A549 (cell line): ENCODE data around the gene EP400. TPM values are rescaled to one million over a fixed set of nuclear protein-coding genes. Genes with fewer than 3 reads are reported as not detected.

Source experiments
- ATAC-seq, 2 experiments: fragments of 200-7000 bp in 1 of 2; fragments of >200 bp in 1 of 2; cut with Nextera tagmentation in 1 of 2; cut with Tn5 transposase in 1 of 2; 3 replicates each; pipeline versions ENCODE4 v1.8.0 to v1.9.1; 2018 to 2020; ENCODE audit warnings: mild to moderate bottlenecking in 1 of 2, moderate library complexity in 1 of 2
- CTCF ChIA-PET: fragments of 300-600 bp; sonication (Branson Sonifier 250); formaldehyde crosslinking; extraction: SDS; loops from one replicate; lab custom pipeline; 2021; ENCODE audit warnings: antibody characterized with exemption, inconsistent platforms; lab: Yijun Ruan, JAX
- POLR2A ChIA-PET: fragments of 350-600 bp; formaldehyde crosslinking; extraction: SDS; loops from one replicate; lab custom pipeline; 2021; ENCODE audit warnings: antibody characterized with exemption, inconsistent platforms; lab: Yijun Ruan, JAX
- DNase-seq, 2 experiments: peaks; one replicate each; pipeline versions ENCODE4 v3.0.0 to v3.0.0-alpha.2; 2011 to 2016; ENCODE audit warnings: low read depth in 1 of 2, low spot score in 1 of 2
- FAIRE-seq: peaks from 2 replicates; lab custom pipeline; 2011; peaks lifted over from hg19 to GRCh38; lab: Jason Lieb, UNC
- H3K27ac ChIP-seq, 2 experiments: fragments of >200 bp; sonication (Bioruptor Twin); formaldehyde crosslinking; 3 replicates each; pipeline ENCODE4 v1.5.1; 2016 to 2017
- H3K4me1 ChIP-seq: fragments of >200 bp; sonication (Bioruptor Twin); formaldehyde crosslinking; 3 replicates; pipeline ENCODE4 v1.6.1; 2016
- H3K4me2 ChIP-seq: fragments of >200 bp; sonication (Bioruptor Twin); formaldehyde crosslinking; 3 replicates; pipeline ENCODE4 v1.6.1; 2016
- H3K4me3 ChIP-seq: fragments of >200 bp; sonication (Bioruptor Twin); formaldehyde crosslinking; 3 replicates; pipeline ENCODE4 v1.5.1; 2016
- H3K9me3 ChIP-seq: fragments of >200 bp; sonication (Bioruptor Twin); formaldehyde crosslinking; 3 replicates; pipeline ENCODE4 v1.6.1; 2016
- CBX8 ChIP-seq: fragments of 200-600 bp; sonication (generic); IDR thresholded peaks from 2 replicates; pipeline ENCODE4 v1.6.1; 2016
- CEBPB ChIP-seq, 2 experiments: fragments of >200 bp in 1 of 2; sonication (Bioruptor Twin) in 1 of 2; formaldehyde crosslinking in 1 of 2; IDR thresholded peaks; 2 replicates each; pipeline ENCODE4 v1.6.1; 2012 to 2016
- CHD2 ChIP-seq: fragments of 150-350 bp; IDR thresholded peaks from 2 replicates; pipeline ENCODE4 v1.6.1; 2014; ENCODE audit warnings: low read length; ENCODE audit not compliant: partially characterized antibody
- FOSL2 ChIP-seq, 2 experiments: fragments of 450-650 bp in 1 of 2; fragments of >200 bp in 1 of 2; sonication (Bioruptor Twin) in 1 of 2; formaldehyde crosslinking; IDR thresholded peaks; 2 replicates each; pipeline versions ENCODE4 v1.5.0 to v1.6.1; 2016 to 2020; ENCODE audit warnings: mild to moderate bottlenecking in 1 of 2, moderate library complexity in 1 of 2
- GATA3 ChIP-seq: IDR thresholded peaks from 2 replicates; pipeline ENCODE4 v1.6.1; 2012; ENCODE audit warnings: borderline replicate concordance
- HDAC2 ChIP-seq: fragments of 200-600 bp; sonication (generic); IDR thresholded peaks from 2 replicates; pipeline ENCODE4 v1.6.1; 2016
- POLR2AphosphoS2 ChIP-seq: conservative IDR thresholded peaks from 2 replicates; pipeline ENCODE4 v1.6.1; 2012; ENCODE audit warnings: low read length, improper control_type of control experiment, inconsistent platforms
- RNF2 ChIP-seq: fragments of 200-600 bp; sonication (generic); IDR thresholded peaks from 2 replicates; pipeline ENCODE4 v1.6.1; 2016; ENCODE audit warnings: low read depth, mild to moderate bottlenecking, antibody characterized with exemption, moderate library complexity, borderline replicate concordance
- SMC3 ChIP-seq: fragments of >200 bp; sonication (Bioruptor Twin); formaldehyde crosslinking; IDR thresholded peaks from 3 replicates; pipeline ENCODE4 v1.6.1; 2018; ENCODE audit warnings: inconsistent platforms
- ZC3H11A ChIP-seq: fragments of 450-650 bp; IDR thresholded peaks from 2 replicates; pipeline ENCODE4 v1.6.1; 2014; ENCODE audit warnings: antibody characterized with exemption, mild to moderate bottlenecking
- ZFP36 ChIP-seq: fragments of 450-650 bp; IDR thresholded peaks from 2 replicates; pipeline ENCODE4 v1.6.1; 2014; ENCODE audit warnings: borderline replicate concordance; ENCODE audit not compliant: partially characterized antibody
- WGBS: methylation state at CpG from one replicate; pipeline ENCODE4 v1.1.6; 2017; ENCODE audit errors: missing lambda C conversion rate; 5-methylcytosine and 5-hydroxymethylcytosine counted together
- polyA plus RNA-seq, 4 experiments: library from polyadenylated mRNA; depleted of rRNA in 3 of 4; stranded (reverse); fragments of >200 nt; fragmentation: RNase III in 1 of 4; extraction: RNeasy Plus Mini Kit Qiagen cat#74134 plus additional on column Dnase treatment in 1 of 4; gene quantifications; 2 replicates in 3 of 4; 3 replicates in 1 of 4; pipeline ENCODE4 v1.2.3, GENCODE V29; 2011 to 2017
- TF ChIP-seq, protein P1 (sequence below): fragments of >200 bp; sonication (Bioruptor Twin); formaldehyde crosslinking; IDR thresholded peaks from 3 replicates; pipeline ENCODE4 v1.5.1; 2016
- TF ChIP-seq, protein P2 (sequence below): IDR thresholded peaks from 2 replicates; pipeline ENCODE4 v1.6.1; 2012
- TF ChIP-seq, protein P3 (sequence below): fragments of >200 bp; sonication (Bioruptor Twin); formaldehyde crosslinking; IDR thresholded peaks from 2 replicates; pipeline ENCODE4 v1.6.1; 2016

Gene EP400
- polyA plus RNA-seq, 2 of the 4 experiments (the other 2 are of a cell fraction) = 9.7 to 15.2 TPM

DNA sequence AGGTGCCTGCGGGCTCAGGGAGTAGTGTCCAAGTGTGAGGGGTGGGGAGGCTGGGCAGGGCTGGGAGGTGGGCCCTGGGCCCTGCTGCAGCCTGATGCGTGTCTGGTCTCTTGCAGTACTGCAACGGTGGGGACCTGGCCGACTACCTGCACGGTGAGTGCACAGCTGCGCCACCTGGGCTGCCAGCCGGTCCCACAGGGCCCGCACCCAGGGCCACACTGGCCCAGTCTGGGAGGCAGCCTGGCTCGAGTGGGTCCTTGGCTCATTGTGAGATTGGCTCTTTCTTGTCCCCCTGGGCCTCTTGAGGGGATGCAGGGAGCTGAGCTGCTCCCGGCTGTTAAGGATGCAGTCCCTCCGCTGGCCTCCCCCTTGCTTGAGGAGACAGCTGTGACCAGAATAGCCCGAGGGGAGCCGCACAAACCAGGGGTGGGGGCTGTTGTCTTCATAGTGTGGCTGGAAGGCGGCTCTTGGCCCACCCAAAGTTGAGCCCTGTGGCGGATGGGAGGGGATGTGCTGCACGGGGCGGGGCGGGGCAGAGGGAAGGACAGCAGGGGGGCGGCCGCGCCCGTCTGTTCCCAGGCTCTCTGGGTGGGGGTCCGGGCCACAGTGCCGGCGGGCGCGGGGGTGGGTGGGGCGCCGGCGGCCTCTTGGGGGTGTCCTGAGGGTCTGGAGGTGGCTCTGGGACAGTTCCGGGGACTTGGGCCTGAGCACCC lies 42.2 kb upstream of the EP400 start:
- TF ChIP-seq, protein P1, sequence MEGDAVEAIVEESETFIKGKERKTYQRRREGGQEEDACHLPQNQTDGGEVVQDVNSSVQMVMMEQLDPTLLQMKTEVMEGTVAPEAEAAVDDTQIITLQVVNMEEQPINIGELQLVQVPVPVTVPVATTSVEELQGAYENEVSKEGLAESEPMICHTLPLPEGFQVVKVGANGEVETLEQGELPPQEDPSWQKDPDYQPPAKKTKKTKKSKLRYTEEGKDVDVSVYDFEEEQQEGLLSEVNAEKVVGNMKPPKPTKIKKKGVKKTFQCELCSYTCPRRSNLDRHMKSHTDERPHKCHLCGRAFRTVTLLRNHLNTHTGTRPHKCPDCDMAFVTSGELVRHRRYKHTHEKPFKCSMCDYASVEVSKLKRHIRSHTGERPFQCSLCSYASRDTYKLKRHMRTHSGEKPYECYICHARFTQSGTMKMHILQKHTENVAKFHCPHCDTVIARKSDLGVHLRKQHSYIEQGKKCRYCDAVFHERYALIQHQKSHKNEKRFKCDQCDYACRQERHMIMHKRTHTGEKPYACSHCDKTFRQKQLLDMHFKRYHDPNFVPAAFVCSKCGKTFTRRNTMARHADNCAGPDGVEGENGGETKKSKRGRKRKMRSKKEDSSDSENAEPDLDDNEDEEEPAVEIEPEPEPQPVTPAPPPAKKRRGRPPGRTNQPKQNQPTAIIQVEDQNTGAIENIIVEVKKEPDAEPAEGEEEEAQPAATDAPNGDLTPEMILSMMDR = no peak
- TF ChIP-seq POLR2AphosphoS2 = no peak
- no peak for TF ChIP-seq HDAC2
- TF ChIP-seq ZC3H11A = no peak
- no peak for TF ChIP-seq RNF2
- TF ChIP-seq CBX8 = no peak
- TF ChIP-seq, protein P2, sequence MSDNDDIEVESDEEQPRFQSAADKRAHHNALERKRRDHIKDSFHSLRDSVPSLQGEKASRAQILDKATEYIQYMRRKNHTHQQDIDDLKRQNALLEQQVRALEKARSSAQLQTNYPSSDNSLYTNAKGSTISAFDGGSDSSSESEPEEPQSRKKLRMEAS = no peak
- TF ChIP-seq FOSL2 (IDR thresholded peaks at IDR 0.05) = no peak
- no peak for TF ChIP-seq FOSL2 (CRISPR knock-in tag; IDR thresholded peaks at IDR 0.05)
- TF ChIP-seq, all 56 proteins: peak for 0
- no peaks in the 10 kb centered on the region for H3K9me3 ChIP-seq
- POLR2A ChIA-PET = no interaction called here
- DNase-seq (no peak), ATAC-seq (no peak), FAIRE-seq (no peak)
- 90% methylated on average over 13 of the region's 31 CpGs for WGBS
- no peak overlapping the region for H3K4me2 ChIP-seq
- H3K27ac ChIP-seq = peak overlapping the region in 1 of 2 experiments; percentile 3; a peak in 1 of 6 replicates
- CTCF ChIA-PET = interaction anchor here (1.2 kb wide), 1 partner anchor 77 kb away, joined by 3 read pairs; no protein-coding TSS in a partner anchor
- H3K4me3 ChIP-seq = no peak overlapping the region
- H3K4me1 ChIP-seq = peaks cover 53% of the 10 kb centered on the region

DNA sequence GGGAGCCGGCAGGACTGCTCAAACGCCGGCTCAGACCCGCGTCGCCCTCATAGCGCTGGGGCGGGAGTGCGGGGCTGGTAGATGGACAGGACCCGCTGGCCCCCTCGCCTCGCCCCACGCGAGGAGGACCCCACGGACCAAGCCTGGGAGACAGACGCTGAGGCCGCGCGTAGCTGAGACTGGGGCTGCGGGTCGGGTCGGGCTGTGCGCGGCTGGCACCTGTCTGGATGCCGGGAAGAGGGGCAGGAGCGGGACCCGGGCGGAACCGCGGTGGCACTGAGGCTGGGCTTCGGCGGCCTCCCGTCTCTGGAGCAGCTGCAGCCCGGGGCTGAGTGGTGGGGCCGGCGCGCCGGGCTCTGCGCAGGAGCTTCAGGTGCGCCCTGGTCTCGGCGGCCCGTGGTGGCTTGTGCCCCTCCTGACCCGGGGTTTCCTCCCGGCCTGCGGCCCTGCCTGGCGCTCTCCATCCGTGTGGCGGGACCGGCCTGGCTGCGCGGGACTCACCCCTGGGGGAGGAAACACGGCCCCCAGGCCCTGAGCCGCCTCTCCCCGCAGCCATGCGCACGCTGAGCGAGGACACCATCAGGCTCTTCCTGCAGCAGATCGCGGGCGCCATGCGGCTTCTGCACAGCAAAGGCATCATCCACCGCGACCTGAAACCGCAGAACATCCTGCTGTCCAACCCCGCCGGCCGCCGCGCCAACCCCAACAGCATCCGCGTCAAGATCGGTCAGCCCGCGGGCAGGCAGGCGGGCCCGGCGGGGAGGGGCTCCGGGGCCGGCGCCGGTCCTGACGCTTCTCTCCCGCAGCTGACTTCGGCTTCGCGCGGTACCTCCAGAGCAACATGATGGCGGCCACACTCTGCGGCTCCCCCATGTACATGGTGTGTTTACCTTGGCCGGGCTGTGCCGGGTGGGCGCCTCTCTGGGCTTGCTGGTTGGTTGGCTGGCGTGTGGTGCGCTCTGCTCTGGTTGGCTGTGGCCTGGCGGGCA lies 41.4 kb upstream of the EP400 start:
- no peak for FAIRE-seq
- Histone ChIP-seq H3K27ac (no peak overlapping the region; a peak in 1 of 6 replicates), H3K4me3 (no peak overlapping the region), H3K9me3 (no peaks in the 10 kb centered on the region), H3K4me2 (no peak overlapping the region), H3K4me1 (peaks cover 55% of the 10 kb centered on the region)
- no peak for ATAC-seq
- WGBS = 98% methylated on average over 66 of the region's 96 CpGs
- ChIA-PET CTCF (interaction anchor here (1.5 kb wide), 1 partner anchor 57 kb away, joined by 4 read pairs; no protein-coding TSS in a partner anchor), POLR2A (no interaction called here)
- no peak for DNase-seq
- TF ChIP-seq CEBPB (IDR thresholded peaks at IDR 0.05) = no peak
- TF ChIP-seq, protein P3, sequence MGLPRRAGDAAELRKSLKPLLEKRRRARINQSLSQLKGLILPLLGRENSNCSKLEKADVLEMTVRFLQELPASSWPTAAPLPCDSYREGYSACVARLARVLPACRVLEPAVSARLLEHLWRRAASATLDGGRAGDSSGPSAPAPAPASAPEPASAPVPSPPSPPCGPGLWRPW = no peak
- no peak for TF ChIP-seq ZFP36
- TF ChIP-seq, protein P1 = no peak
- no peak for TF ChIP-seq GATA3
- no peak for TF ChIP-seq SMC3
- no peak for TF ChIP-seq CHD2
- no peak for TF ChIP-seq RNF2
